ENCODE measurements around the gene RASA3. TPM values are rescaled to one million over a fixed set of nuclear protein-coding genes. Genes with fewer than 3 reads are reported as not detected.

Gene RASA3
- total RNA-seq, 1 donor from 2014 or later, result 25.4 TPM

DNA sequence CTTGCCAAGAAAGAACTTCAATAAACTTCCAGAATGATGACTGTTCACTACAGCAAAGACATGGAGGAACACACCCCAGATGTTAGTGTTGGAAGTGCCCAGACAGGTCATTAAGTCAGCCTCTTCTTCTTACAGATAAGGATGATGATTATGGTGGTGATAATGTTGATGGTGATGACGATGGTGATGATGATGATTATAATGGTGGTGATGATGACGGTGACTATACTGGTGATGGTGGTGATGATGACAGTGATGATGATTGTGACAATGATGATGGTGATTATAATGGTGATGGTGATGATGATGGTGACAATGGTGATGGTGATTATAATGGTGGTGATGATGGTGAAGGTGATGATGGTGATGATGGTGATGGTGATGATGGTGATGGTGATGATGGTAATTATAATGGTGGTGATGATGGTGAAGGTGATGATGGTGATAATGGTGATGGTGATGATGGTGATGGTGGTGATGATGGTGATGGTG is 167.0 kb downstream of the RASA3 start:
- H3K27me3 ChIP-seq (ENCODE audit: control insufficient read depth, insufficient read depth, low read length), result no peaks in the 10 kb centered on the region
- TF ChIP-seq CTCF (IDR thresholded peaks at IDR 0.05; ENCODE audit: insufficient read depth, low read length, poor library complexity, severe bottlenecking), result no peak
- H3K36me3 ChIP-seq (ENCODE audit: control insufficient read depth, insufficient read depth, low read length), result no peaks in the 10 kb centered on the region
- DNase-seq (ENCODE audit: low read depth), result no peak
- H3K4me3 ChIP-seq (ENCODE audit: low read depth, low read length), result no peak overlapping the region

GRCh38 chr13:113964251-113964995 is 168.0 kb downstream of the RASA3 start:
- Histone ChIP-seq H3K27me3 (ENCODE audit: control insufficient read depth, insufficient read depth, low read length) (no peaks in the 10 kb centered on the region), H3K36me3 (ENCODE audit: control insufficient read depth, insufficient read depth, low read length) (no peaks in the 10 kb centered on the region), H3K4me3 (ENCODE audit: low read depth, low read length) (no peak overlapping the region)
- no peak for DNase-seq (ENCODE audit: low read depth)
- TF ChIP-seq CTCF (IDR thresholded peaks at IDR 0.05; ENCODE audit: insufficient read depth, low read length, poor library complexity, severe bottlenecking), result no peak

DNA sequence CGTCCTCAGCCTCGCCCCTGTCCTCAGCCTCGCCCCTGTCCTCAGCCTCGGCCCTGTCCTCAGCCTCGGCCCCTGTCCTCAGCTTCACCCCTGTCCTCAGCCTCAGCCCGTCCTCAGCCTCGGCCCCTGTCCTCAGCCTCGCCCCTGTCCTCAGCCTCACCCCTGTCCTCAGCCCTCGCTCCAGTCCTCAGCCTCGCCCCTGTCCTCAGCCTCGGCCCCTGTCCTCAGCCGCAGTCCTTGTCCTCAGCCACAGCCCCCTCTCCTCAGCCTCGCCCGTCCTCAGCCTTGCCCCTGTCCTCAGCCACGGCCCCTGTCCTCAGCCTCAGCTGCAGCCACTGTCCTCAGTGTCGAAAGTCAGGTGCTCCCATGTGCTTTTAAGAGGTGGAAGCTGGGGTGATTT is 169.0 kb downstream of the RASA3 start:
- DNase-seq (ENCODE audit: low read depth), result no peak
- Histone ChIP-seq H3K36me3 (ENCODE audit: control insufficient read depth, insufficient read depth, low read length) (no peaks in the 10 kb centered on the region), H3K4me3 (ENCODE audit: low read depth, low read length) (no peak overlapping the region), H3K27me3 (ENCODE audit: control insufficient read depth, insufficient read depth, low read length) (no peaks in the 10 kb centered on the region)
- no peak for TF ChIP-seq CTCF (IDR thresholded peaks at IDR 0.05; ENCODE audit: insufficient read depth, low read length, poor library complexity, severe bottlenecking)

- no peak for TF ChIP-seq CTCF (IDR thresholded peaks at IDR 0.05; ENCODE audit: insufficient read depth, low read length, poor library complexity, severe bottlenecking)
- Histone ChIP-seq H3K4me3 (ENCODE audit: low read depth, low read length) (no peak overlapping the region), H3K36me3 (ENCODE audit: control insufficient read depth, insufficient read depth, low read length) (no peaks in the 10 kb centered on the region), H3K27me3 (ENCODE audit: control insufficient read depth, insufficient read depth, low read length) (no peaks in the 10 kb centered on the region)
- DNase-seq (ENCODE audit: low read depth), result no peak
These were observed 169.4 kb downstream of the RASA3 start for GRCh38 chr13:113962975-113963374.

DNA sequence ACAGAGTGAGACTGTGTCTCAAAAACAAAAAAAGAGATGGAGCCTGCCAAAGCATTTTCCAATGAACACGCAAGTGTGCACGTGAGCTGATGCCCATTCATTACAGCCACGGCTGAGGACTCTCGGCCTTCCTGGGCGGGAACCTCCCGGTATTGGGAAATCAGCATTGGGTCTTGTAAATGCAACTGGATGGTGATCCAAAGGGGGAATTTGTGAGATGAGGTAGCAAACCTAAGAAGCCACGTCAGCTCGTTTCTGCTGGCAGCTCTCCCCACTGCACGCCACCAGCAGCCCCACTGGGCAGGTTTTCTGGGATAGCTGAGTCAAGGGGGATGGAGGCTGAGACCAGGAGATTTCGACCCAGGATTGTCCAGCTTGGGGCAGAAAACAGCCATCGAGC is 170.0 kb downstream of the RASA3 start:
- H3K27me3 ChIP-seq (ENCODE audit: control insufficient read depth, insufficient read depth, low read length), result no peaks in the 10 kb centered on the region
- no peak for TF ChIP-seq CTCF (IDR thresholded peaks at IDR 0.05; ENCODE audit: insufficient read depth, low read length, poor library complexity, severe bottlenecking)
- no peak for DNase-seq (ENCODE audit: low read depth)
- H3K4me3 ChIP-seq (ENCODE audit: low read depth, low read length), result no peak overlapping the region
- H3K36me3 ChIP-seq (ENCODE audit: control insufficient read depth, insufficient read depth, low read length), result no peaks in the 10 kb centered on the region
